Liver (tissue), 9 donors: Measurements from ENCODE around the gene GNG2. TPM values are rescaled to one million over a fixed set of nuclear protein-coding genes. Genes with fewer than 3 reads are reported as not detected.

Experiments used
- DNase-seq: peaks from one replicate; pipeline ENCODE4 v3.0.0-alpha.2; 2017; ENCODE audit warnings: low spot score
- H3K27ac ChIP-seq, 2 donors: one replicate each; pipeline ENCODE4 v1.7.0; 2013; ENCODE audit warnings: inconsistent platforms in 2 of 2, low read length in 2 of 2, control low read depth in 1 of 2, low read depth in 1 of 2, mild to moderate bottlenecking in 1 of 2
- H3K27me3 ChIP-seq, 4 donors: one replicate each; pipeline versions ENCODE4 v1.6.1 to v1.7.0; 2013; ENCODE audit warnings: low read length in 3 of 4, inconsistent platforms in 1 of 4, mild to moderate bottlenecking in 1 of 4, moderate library complexity in 1 of 4; ENCODE audit not compliant: control insufficient read depth in 4 of 4, insufficient read depth in 4 of 4
- H3K36me3 ChIP-seq, 4 donors: one replicate each; pipeline versions ENCODE4 v1.6.1 to v1.7.0; 2013; ENCODE audit warnings: low read length in 3 of 4, mild to moderate bottlenecking in 3 of 4, low read depth in 1 of 4, moderate library complexity in 1 of 4; ENCODE audit not compliant: control insufficient read depth in 4 of 4, insufficient read depth in 3 of 4
- H3K4me1 ChIP-seq, 4 donors: one replicate each; pipeline versions ENCODE4 v1.6.1 to v1.7.0; 2013; ENCODE audit warnings: low read length in 3 of 4, mild to moderate bottlenecking in 3 of 4, moderate library complexity in 1 of 4; ENCODE audit not compliant: control insufficient read depth in 4 of 4, insufficient read depth in 4 of 4
- H3K4me3 ChIP-seq, 3 donors: one replicate each; pipeline versions ENCODE4 v1.6.1 to v1.7.0; 2013; ENCODE audit warnings: low read length in 3 of 3, control low read depth in 1 of 3, low read depth in 1 of 3, mild to moderate bottlenecking in 1 of 3
- H3K9ac ChIP-seq, 2 donors: one replicate each; pipeline ENCODE4 v1.7.0; 2013; ENCODE audit warnings: low read length in 2 of 2, mild to moderate bottlenecking in 2 of 2, moderate library complexity in 2 of 2, control low read depth in 1 of 2, low read depth in 1 of 2
- H3K9me3 ChIP-seq, 4 donors: one replicate each; pipeline versions ENCODE4 v1.6.1 to v1.7.0; 2013; ENCODE audit warnings: low read length in 3 of 4; ENCODE audit not compliant: control insufficient read depth in 4 of 4
- EGR1 ChIP-seq, 2 donors: IDR thresholded peaks; 2 replicates each; pipeline ENCODE4 v1.6.1; 2016 to 2018; ENCODE audit warnings: antibody characterized with exemption in 2 of 2, low read depth in 2 of 2
- FOXA2 ChIP-seq: IDR thresholded peaks from 2 replicates; pipeline ENCODE4 v1.6.1; 2016; ENCODE audit warnings: antibody characterized with exemption
- GABPA ChIP-seq, 2 donors: IDR thresholded peaks in 1 of 2; conservative IDR thresholded peaks in 1 of 2; 2 replicates each; pipeline ENCODE4 v1.6.1; 2016; ENCODE audit warnings: antibody characterized with exemption in 2 of 2, mild to moderate bottlenecking in 1 of 2, moderate library complexity in 1 of 2
- JUND ChIP-seq, 2 donors: IDR thresholded peaks; 2 replicates each; pipeline ENCODE4 v1.6.1; 2016; ENCODE audit warnings: antibody characterized with exemption in 2 of 2
- NR2F2 ChIP-seq: IDR thresholded peaks from 2 replicates; pipeline ENCODE4 v1.6.1; 2016; ENCODE audit warnings: antibody characterized with exemption
- RAD21 ChIP-seq, 2 donors: IDR thresholded peaks; 2 replicates each; pipeline ENCODE4 v1.6.1; 2016; ENCODE audit warnings: antibody characterized with exemption in 2 of 2, mild to moderate bottlenecking in 2 of 2
- RXRA ChIP-seq, 2 donors: IDR thresholded peaks; 2 replicates each; pipeline ENCODE4 v1.6.1; 2017 to 2018; ENCODE audit warnings: antibody characterized with exemption in 2 of 2, mild to moderate bottlenecking in 1 of 2
- TAF1 ChIP-seq: conservative IDR thresholded peaks from 2 replicates; pipeline ENCODE4 v1.6.1; 2016; ENCODE audit warnings: antibody characterized with exemption, mild to moderate bottlenecking
- WGBS: extraction: QIAGEN DNeasy Blood & Tissue Kit; methylation state at CpG from one replicate; pipeline ENCODE4 v1.1.7; 2013; 5-methylcytosine and 5-hydroxymethylcytosine counted together
- polyA plus RNA-seq, 2 donors: library from polyadenylated mRNA; stranded (reverse) in 1 of 2; unstranded in 1 of 2; fragments of 200-250 nt in 1 of 2; fragments of >200 nt in 1 of 2; fragmentation: Nextera tagmentation in 1 of 2; extraction: Ambion mirVana in 1 of 2; gene quantifications; one replicate each; pipeline versions ENCODE4 v1.2.1 to v1.2.3, GENCODE V29; 2013 to 2015
- total RNA-seq, 2 donors: library from RNA; depleted of rRNA; stranded (reverse); fragments of >200 nt; gene quantifications; one replicate each; pipeline ENCODE4 v1.2.3, GENCODE V29; 2014
- TF ChIP-seq, protein P1 (sequence below): IDR thresholded peaks from 2 replicates; pipeline ENCODE4 v1.6.1; 2016; ENCODE audit warnings: antibody characterized with exemption, mild to moderate bottlenecking
- TF ChIP-seq, protein P2 (sequence below): fragments of 150-350 bp; IDR thresholded peaks from 2 replicates; pipeline ENCODE4 v1.5.1; 2017; ENCODE audit warnings: improper control_type of control experiment, low read depth, low read length; ENCODE audit not compliant: missing input control
- TF ChIP-seq, protein P3 (sequence below): IDR thresholded peaks from 2 replicates; pipeline ENCODE4 v1.6.1; 2016; ENCODE audit warnings: antibody characterized with exemption
- donor health status: healthy.
- donor health status: healthy.
- donor health status: healthy.
- donor health status: healthy.
- donor health status: healthy.

Gene GNG2
- total and polyA plus RNA-seq, 4 donors, result 3.5 to 11.2 (median 4.4) TPM

DNA sequence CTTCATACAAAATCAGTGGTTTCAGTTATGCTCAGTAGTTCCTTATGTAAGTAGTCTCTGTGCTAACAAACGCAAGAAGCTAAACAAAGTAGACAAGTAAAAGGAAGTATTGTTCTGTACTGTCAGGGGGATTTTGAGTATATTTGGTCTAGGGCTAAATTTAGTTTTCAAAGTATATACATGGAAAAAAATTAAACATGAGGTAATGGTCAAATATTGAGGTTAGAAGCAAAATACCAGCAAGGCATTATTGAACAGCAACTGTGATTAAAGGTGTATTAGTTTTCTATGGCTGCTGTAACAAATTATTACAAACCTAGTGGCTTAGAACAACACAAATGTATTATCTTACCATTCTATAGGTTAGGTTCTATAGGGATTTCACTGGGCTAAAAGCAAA, 18.8 kb downstream of the GNG2 start:
- no peak overlapping the region for H3K4me3 ChIP-seq
- WGBS, result 76% methylated on average over 1 of the region's 1 CpG
- H3K27ac ChIP-seq, result no peak overlapping the region
- no peak for DNase-seq
- H3K9ac ChIP-seq, result no peak overlapping the region
- H3K4me1 ChIP-seq, result peaks cover 0 to 3% (median 0%) of the 10 kb centered on the region in 4 donors
- no peaks in the 10 kb centered on the region for H3K9me3 ChIP-seq
- no peaks in the 10 kb centered on the region for H3K36me3 ChIP-seq
- TF ChIP-seq, protein P1, sequence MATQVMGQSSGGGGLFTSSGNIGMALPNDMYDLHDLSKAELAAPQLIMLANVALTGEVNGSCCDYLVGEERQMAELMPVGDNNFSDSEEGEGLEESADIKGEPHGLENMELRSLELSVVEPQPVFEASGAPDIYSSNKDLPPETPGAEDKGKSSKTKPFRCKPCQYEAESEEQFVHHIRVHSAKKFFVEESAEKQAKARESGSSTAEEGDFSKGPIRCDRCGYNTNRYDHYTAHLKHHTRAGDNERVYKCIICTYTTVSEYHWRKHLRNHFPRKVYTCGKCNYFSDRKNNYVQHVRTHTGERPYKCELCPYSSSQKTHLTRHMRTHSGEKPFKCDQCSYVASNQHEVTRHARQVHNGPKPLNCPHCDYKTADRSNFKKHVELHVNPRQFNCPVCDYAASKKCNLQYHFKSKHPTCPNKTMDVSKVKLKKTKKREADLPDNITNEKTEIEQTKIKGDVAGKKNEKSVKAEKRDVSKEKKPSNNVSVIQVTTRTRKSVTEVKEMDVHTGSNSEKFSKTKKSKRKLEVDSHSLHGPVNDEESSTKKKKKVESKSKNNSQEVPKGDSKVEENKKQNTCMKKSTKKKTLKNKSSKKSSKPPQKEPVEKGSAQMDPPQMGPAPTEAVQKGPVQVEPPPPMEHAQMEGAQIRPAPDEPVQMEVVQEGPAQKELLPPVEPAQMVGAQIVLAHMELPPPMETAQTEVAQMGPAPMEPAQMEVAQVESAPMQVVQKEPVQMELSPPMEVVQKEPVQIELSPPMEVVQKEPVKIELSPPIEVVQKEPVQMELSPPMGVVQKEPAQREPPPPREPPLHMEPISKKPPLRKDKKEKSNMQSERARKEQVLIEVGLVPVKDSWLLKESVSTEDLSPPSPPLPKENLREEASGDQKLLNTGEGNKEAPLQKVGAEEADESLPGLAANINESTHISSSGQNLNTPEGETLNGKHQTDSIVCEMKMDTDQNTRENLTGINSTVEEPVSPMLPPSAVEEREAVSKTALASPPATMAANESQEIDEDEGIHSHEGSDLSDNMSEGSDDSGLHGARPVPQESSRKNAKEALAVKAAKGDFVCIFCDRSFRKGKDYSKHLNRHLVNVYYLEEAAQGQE, result no peak
- TF ChIP-seq RXRA (IDR thresholded peaks at IDR 0.05) (no peak), RAD21 (IDR thresholded peaks at IDR 0.05) (no peak), EGR1 (IDR thresholded peaks at IDR 0.05; ENCODE audit: low read depth in 2 of 2) (no peak), FOXA2 (no peak), NR2F2 (no peak), JUND (IDR thresholded peaks at IDR 0.05) (no peak), GABPA (IDR thresholded peaks at IDR 0.05 in 1 of 2, conservative IDR thresholded peaks at IDR 0.05 in 1 of 2) (no peak), TAF1 (no peak)
- TF ChIP-seq, protein P2, sequence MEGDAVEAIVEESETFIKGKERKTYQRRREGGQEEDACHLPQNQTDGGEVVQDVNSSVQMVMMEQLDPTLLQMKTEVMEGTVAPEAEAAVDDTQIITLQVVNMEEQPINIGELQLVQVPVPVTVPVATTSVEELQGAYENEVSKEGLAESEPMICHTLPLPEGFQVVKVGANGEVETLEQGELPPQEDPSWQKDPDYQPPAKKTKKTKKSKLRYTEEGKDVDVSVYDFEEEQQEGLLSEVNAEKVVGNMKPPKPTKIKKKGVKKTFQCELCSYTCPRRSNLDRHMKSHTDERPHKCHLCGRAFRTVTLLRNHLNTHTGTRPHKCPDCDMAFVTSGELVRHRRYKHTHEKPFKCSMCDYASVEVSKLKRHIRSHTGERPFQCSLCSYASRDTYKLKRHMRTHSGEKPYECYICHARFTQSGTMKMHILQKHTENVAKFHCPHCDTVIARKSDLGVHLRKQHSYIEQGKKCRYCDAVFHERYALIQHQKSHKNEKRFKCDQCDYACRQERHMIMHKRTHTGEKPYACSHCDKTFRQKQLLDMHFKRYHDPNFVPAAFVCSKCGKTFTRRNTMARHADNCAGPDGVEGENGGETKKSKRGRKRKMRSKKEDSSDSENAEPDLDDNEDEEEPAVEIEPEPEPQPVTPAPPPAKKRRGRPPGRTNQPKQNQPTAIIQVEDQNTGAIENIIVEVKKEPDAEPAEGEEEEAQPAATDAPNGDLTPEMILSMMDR, result no peak
- no peaks in the 10 kb centered on the region for H3K27me3 ChIP-seq

DNA sequence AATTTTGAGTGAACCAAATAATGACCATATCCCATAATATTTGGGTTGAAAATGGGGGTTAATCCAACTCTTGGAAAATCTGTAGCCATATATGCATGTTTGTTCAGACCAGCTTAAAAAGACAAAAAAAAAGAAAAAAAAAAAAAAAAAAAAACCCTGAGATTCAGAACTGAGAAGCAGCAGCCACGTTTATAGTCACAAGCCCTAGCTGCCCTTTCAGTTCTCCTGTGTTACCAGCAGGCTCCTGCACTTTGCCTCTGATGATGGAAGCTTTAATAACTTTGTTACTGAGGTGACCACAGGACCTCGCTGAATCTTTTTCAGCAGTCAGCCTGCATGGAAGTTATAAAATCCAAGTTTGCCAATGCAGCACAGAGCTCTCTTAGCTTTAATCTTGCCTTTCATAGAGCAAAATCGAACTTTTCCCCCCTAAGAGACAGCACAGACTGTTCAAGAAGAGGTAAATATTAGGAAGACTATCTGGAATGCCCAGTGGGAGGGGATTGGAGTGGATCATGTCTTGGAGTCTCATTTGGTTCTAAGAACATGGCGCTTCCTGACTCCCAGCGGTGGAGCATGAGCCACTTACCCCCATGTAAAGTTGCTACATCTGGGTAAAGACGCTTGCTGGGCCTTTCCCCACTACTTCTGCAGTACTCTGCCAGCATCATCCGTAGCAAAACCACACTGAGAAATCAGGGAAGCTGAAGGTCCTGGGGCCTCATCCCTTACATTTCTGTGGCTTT, 20.6 kb downstream of the GNG2 start:
- DNase-seq, result no peak

More for the DNA sequence above, 20.6 kb downstream of the GNG2 start:
- Histone ChIP-seq H3K27ac (peak overlapping the region in 1 of 2 donors; percentile 9), H3K4me1 (peaks cover 0 to 3% (median 0%) of the 10 kb centered on the region in 4 donors), H3K9me3 (no peaks in the 10 kb centered on the region), H3K36me3 (no peaks in the 10 kb centered on the region), H3K9ac (no peak overlapping the region), H3K4me3 (no peak overlapping the region), H3K27me3 (peaks cover 0 to 6% (median 0%) of the 10 kb centered on the region in 4 donors)
- TF ChIP-seq, protein P3, sequence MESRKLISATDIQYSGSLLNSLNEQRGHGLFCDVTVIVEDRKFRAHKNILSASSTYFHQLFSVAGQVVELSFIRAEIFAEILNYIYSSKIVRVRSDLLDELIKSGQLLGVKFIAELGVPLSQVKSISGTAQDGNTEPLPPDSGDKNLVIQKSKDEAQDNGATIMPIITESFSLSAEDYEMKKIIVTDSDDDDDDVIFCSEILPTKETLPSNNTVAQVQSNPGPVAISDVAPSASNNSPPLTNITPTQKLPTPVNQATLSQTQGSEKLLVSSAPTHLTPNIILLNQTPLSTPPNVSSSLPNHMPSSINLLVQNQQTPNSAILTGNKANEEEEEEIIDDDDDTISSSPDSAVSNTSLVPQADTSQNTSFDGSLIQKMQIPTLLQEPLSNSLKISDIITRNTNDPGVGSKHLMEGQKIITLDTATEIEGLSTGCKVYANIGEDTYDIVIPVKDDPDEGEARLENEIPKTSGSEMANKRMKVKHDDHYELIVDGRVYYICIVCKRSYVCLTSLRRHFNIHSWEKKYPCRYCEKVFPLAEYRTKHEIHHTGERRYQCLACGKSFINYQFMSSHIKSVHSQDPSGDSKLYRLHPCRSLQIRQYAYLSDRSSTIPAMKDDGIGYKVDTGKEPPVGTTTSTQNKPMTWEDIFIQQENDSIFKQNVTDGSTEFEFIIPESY, result no peak
- TF ChIP-seq, protein P2, result no peak
- WGBS, result 64% methylated on average over 7 of the region's 7 CpGs
